Astrocyte (in vitro differentiated cells and primary cell): Measurements from ENCODE around the gene TANGO2. TPM values are rescaled to one million over a fixed set of nuclear protein-coding genes. Genes with fewer than 3 reads are reported as not detected.

Experiments used
- DNase-seq: peaks from one replicate; pipeline ENCODE4 v3.0.0-alpha.2; 2010; ENCODE audit warnings: low read depth
- FAIRE-seq: peaks from 2 replicates; lab custom pipeline; 2011; peaks lifted over from hg19 to GRCh38; lab: Jason Lieb, UNC
- H2AFZ ChIP-seq: 2 replicates; pipeline ENCODE4 v1.6.0; 2012; ENCODE audit warnings: low read depth, low read length, inconsistent platforms
- H3K27ac ChIP-seq: 2 replicates; pipeline ENCODE4 v1.5.1; 2011; ENCODE audit warnings: low read depth, low read length, inconsistent platforms
- H3K27me3 ChIP-seq: 2 replicates; pipeline ENCODE4 v1.6.0; 2011; ENCODE audit warnings: low read length, inconsistent platforms; ENCODE audit not compliant: insufficient read depth
- H3K36me3 ChIP-seq: 2 replicates; pipeline ENCODE4 v1.5.1; 2011; ENCODE audit warnings: low read length, inconsistent platforms; ENCODE audit not compliant: insufficient read depth
- H3K4me1 ChIP-seq: 2 replicates; pipeline ENCODE4 v1.5.1; 2011; ENCODE audit warnings: low read length, inconsistent platforms; ENCODE audit not compliant: insufficient read depth
- H3K4me2 ChIP-seq: 2 replicates; pipeline ENCODE4 v1.6.0; 2012; ENCODE audit warnings: low read length, inconsistent platforms
- H3K4me3 ChIP-seq: 2 replicates; pipeline ENCODE4 v1.5.1; 2011; ENCODE audit warnings: low read depth, mild to moderate bottlenecking, low read length, inconsistent platforms; ENCODE audit not compliant: insufficient read depth
- H3K79me2 ChIP-seq: 2 replicates; pipeline ENCODE4 v1.6.0; 2012; ENCODE audit warnings: mild to moderate bottlenecking, low read length, inconsistent platforms; ENCODE audit not compliant: insufficient read depth
- H3K9ac ChIP-seq: 2 replicates; pipeline ENCODE4 v1.6.0; 2012; ENCODE audit warnings: mild to moderate bottlenecking, low read length, inconsistent platforms
- H3K9me3 ChIP-seq: 2 replicates; pipeline ENCODE4 v1.5.1; 2012; ENCODE audit warnings: low read depth, mild to moderate bottlenecking, low read length, inconsistent platforms; ENCODE audit not compliant: insufficient read depth
- H4K20me1 ChIP-seq: 2 replicates; pipeline ENCODE4 v1.6.0; 2012; ENCODE audit warnings: low read length, inconsistent platforms; ENCODE audit not compliant: insufficient read depth
- H3K27ac Mint-ChIP-seq: one replicate; pipeline ENCODE4 v1.8.0; 2021; ENCODE audit warnings: mild to moderate bottlenecking, mixed read lengths; ENCODE audit not compliant: unreplicated experiment
- H3K27me3 Mint-ChIP-seq: one replicate; pipeline ENCODE4 v1.8.0; 2021; ENCODE audit warnings: low read depth, mixed read lengths; ENCODE audit not compliant: unreplicated experiment
- H3K36me3 Mint-ChIP-seq: one replicate; pipeline ENCODE4 v1.8.0; 2021; ENCODE audit warnings: low read depth, mixed read lengths; ENCODE audit not compliant: unreplicated experiment
- H3K4me1 Mint-ChIP-seq: one replicate; pipeline ENCODE4 v1.8.0; 2021; ENCODE audit warnings: low read depth, mixed read lengths; ENCODE audit not compliant: unreplicated experiment
- H3K4me3 Mint-ChIP-seq: one replicate; pipeline ENCODE4 v1.8.0; 2021; ENCODE audit warnings: mild to moderate bottlenecking, moderate library complexity, mixed read lengths; ENCODE audit not compliant: unreplicated experiment
- H3K9me3 Mint-ChIP-seq: one replicate; pipeline ENCODE4 v1.8.0; 2021; ENCODE audit warnings: mild to moderate bottlenecking, mixed read lengths; ENCODE audit not compliant: unreplicated experiment
- EZH2 ChIP-seq: IDR thresholded peaks from 2 replicates; pipeline ENCODE4 v1.6.1; 2012; ENCODE audit warnings: mild to moderate bottlenecking, low read length, inconsistent platforms; ENCODE audit not compliant: insufficient read depth
- total RNA-seq: library from RNA; stranded (reverse); gene quantifications from 2 replicates; pipeline ENCODE4 v1.2.1, GENCODE V29; 2021
- TF ChIP-seq, protein P1 (sequence below): IDR thresholded peaks from 2 replicates; pipeline ENCODE4 v1.5.1; 2011; ENCODE audit warnings: low read depth, mild to moderate bottlenecking, inconsistent platforms, low read length, moderate library complexity; ENCODE audit not compliant: insufficient read depth

The TANGO2 gene
- total RNA-seq, 1 donor from 2014 or later, result 28.0 TPM

DNA sequence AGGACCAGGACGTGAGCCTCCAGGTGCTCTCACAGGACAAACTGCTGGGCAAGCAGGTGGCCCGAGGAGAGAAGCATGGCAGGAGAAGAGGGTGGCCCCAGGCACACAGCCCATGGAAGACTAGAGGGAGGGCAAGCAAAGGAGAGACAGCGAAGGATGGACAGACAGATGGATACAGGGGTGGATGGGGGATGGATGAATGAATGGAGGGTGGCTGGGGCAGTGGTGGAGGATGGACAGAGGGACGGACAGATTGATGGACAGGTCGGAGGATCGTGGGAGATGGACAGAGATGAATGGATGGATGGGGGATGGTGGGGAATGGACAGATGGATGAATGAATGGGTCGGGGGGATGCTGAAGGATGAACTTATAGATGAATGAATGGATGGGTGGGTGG is 27.0 kb upstream of the TANGO2 start:
- peaks cover 10% of the 10 kb centered on the region for H3K4me1 ChIP-seq
- peaks cover 2% of the 10 kb centered on the region for H3K36me3 Mint-ChIP-seq
- peaks cover 6% of the 10 kb centered on the region for H3K27me3 ChIP-seq
- TF ChIP-seq EZH2, result no peak
- TF ChIP-seq, protein P1, sequence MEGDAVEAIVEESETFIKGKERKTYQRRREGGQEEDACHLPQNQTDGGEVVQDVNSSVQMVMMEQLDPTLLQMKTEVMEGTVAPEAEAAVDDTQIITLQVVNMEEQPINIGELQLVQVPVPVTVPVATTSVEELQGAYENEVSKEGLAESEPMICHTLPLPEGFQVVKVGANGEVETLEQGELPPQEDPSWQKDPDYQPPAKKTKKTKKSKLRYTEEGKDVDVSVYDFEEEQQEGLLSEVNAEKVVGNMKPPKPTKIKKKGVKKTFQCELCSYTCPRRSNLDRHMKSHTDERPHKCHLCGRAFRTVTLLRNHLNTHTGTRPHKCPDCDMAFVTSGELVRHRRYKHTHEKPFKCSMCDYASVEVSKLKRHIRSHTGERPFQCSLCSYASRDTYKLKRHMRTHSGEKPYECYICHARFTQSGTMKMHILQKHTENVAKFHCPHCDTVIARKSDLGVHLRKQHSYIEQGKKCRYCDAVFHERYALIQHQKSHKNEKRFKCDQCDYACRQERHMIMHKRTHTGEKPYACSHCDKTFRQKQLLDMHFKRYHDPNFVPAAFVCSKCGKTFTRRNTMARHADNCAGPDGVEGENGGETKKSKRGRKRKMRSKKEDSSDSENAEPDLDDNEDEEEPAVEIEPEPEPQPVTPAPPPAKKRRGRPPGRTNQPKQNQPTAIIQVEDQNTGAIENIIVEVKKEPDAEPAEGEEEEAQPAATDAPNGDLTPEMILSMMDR, result no peak
- peaks cover 8% of the 10 kb centered on the region for H3K4me1 Mint-ChIP-seq
- no peaks in the 10 kb centered on the region for H3K36me3 ChIP-seq
- H3K9me3 Mint-ChIP-seq, result no peaks in the 10 kb centered on the region
- H4K20me1 ChIP-seq, result no peaks in the 10 kb centered on the region
- no peak overlapping the region for H3K4me3 Mint-ChIP-seq
- no peak overlapping the region for H2AFZ ChIP-seq
- H3K9ac ChIP-seq, result no peak overlapping the region
- DNase-seq (no peak), FAIRE-seq (no peak)
- no peak overlapping the region for H3K4me3 ChIP-seq
- H3K79me2 ChIP-seq, result no peaks in the 10 kb centered on the region
- H3K4me2 ChIP-seq, result no peak overlapping the region
- H3K27ac ChIP-seq, result no peak overlapping the region
- H3K27ac Mint-ChIP-seq, result no peak overlapping the region
- no peaks in the 10 kb centered on the region for H3K9me3 ChIP-seq
- peaks cover 3% of the 10 kb centered on the region for H3K27me3 Mint-ChIP-seq

DNA sequence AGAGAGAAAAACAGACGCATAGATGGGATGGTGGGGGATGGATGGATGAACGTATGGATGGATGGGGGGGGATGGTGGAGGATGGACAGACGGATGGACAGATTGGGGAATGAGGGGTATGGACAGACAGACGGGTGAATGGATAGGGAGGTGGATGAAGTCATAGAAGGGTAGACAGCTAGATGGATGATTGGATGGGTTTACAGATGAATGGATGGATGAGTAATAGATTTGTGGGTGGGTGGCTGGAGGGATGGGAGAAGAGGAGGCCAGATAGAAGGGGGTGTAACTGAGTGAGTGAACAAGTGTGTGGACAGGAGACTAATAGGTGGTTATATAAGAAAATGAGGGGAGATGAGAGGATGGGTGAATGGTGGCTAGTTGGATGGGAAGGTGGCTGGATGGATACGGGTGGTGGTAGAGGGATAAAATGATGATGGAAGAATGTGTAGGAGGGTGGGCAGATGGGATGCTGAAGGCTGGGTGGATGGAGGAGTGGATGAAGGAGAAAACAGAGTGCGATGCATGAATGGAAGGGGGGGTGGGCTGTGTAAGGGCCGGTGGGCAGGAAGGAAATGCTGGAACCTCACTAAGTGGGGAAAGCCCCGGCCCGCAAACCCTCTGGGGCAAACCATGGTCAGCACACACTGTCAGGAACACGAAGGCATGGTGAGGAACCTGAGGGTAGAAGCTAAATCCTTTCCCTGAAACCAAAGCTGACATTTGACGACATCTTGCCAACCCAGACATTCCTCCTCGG is 25.9 kb upstream of the TANGO2 start:
- Histone ChIP-seq H3K79me2 (no peaks in the 10 kb centered on the region), H2AFZ (no peak overlapping the region), H4K20me1 (no peaks in the 10 kb centered on the region), H3K9ac (no peak overlapping the region), H3K9me3 (no peaks in the 10 kb centered on the region), H3K4me3 (no peak overlapping the region), H3K27me3 (peaks cover 6% of the 10 kb centered on the region), H3K27ac (no peak overlapping the region), H3K4me1 (peaks cover 15% of the 10 kb centered on the region), H3K36me3 (no peaks in the 10 kb centered on the region), H3K4me2 (no peak overlapping the region)
- Mint-ChIP-seq H3K4me3 (no peak overlapping the region), H3K36me3 (peaks cover 2% of the 10 kb centered on the region), H3K27ac (no peak overlapping the region), H3K27me3 (peaks cover 1% of the 10 kb centered on the region), H3K9me3 (no peaks in the 10 kb centered on the region), H3K4me1 (peaks cover 8% of the 10 kb centered on the region)
- DNase-seq (peak; percentile 71), FAIRE-seq (no peak)
- no peak for TF ChIP-seq EZH2
- TF ChIP-seq, protein P1, result no peak
